GM13976 (cell line): ENCODE results near the gene SGSH.

Experiments
- DNase-seq: peaks from one replicate; pipeline ENCODE4 v3.0.0; 2012; ENCODE audit warnings: low spot score
- CTCF ChIP-seq: IDR thresholded peaks from 2 replicates; pipeline ENCODE4 v1.5.1; 2012; ENCODE audit warnings: borderline replicate concordance, mild to moderate bottlenecking; ENCODE audit not compliant: insufficient read depth; ENCODE audit errors: extremely low read depth, missing control alignments, control extremely low read depth
- in situ Hi-C: fragments of 300-500 bp; cut with MboI; formaldehyde crosslinking; loops from one replicate; pipeline ENCODE4 v1.12.0; 2022; ENCODE audit warnings: low sequenced_read_pairs, mixed read lengths, inconsistent platforms; ENCODE audit not compliant: unreplicated experiment

Gene SGSH

GRCh38 chr17:80253631-80254395 is 33.7 kb upstream of the SGSH start:
- no peak for TF ChIP-seq CTCF

GRCh38 chr17:80252871-80253270 is 32.7 kb upstream of the SGSH start:
- DNase-seq, result peak; percentile 86
- TF ChIP-seq CTCF, result peak; percentile 40
- in situ Hi-C loops, result no loop called here

More at GRCh38 chr17:80253631-80254395, 33.7 kb upstream of the SGSH start:
- no peak for DNase-seq
- in situ Hi-C loops, result no loop called here

- TF ChIP-seq CTCF, result no peak
- in situ Hi-C loops, result no loop called here
- no peak for DNase-seq
Observed at GRCh38 chr17:80251966-80252365, 31.8 kb upstream of the SGSH start.

GRCh38 chr17:80248894-80249710 is 29.0 kb upstream of the SGSH start:
- no peak for DNase-seq
- in situ Hi-C loops, result no loop called here

GRCh38 chr17:80248001-80248893 is 28.1 kb upstream of the SGSH start:
- TF ChIP-seq CTCF, result no peak
- in situ Hi-C loops, result no loop called here
- no peak for DNase-seq

More at GRCh38 chr17:80248894-80249710, 29.0 kb upstream of the SGSH start:
- no peak for TF ChIP-seq CTCF

GRCh38 chr17:80247561-80247960 is 27.4 kb upstream of the SGSH start:
- in situ Hi-C loops, result no loop called here
- DNase-seq, result no peak
- no peak for TF ChIP-seq CTCF
